Kidney capillary endothelial cell (primary cell): ENCODE results near the gene MRPL58.
A peak's percentile ranks its signal among the peaks of the same experiment; 100 is the strongest.
"Not testable (repeated sequence)": the region's sequence is repeated elsewhere in the genome, so short reads cannot be mapped to it uniquely, and the experiment has no call there.

Source experiments
- DNase-seq: peaks from one replicate; pipeline ENCODE4 v3.0.0-alpha.2; 2018; ENCODE audit warnings: low spot score

Gene MRPL58

GRCh38 chr17:75013092-75013559 lies 656 bp downstream of the MRPL58 start:
- DNase-seq, result no peak

GRCh38 chr17:75019146-75019545 lies 6.7 kb downstream of the MRPL58 start:
- DNase-seq, result no peak

GRCh38 chr17:75019710-75020109 lies 7.2 kb downstream of the MRPL58 start:
- DNase-seq, result no peak

GRCh38 chr17:75020331-75021110 lies 8.1 kb downstream of the MRPL58 start:
- DNase-seq, result no peak

GRCh38 chr17:75024686-75025397 lies 12.4 kb downstream of the MRPL58 start:
- DNase-seq, result no peak

GRCh38 chr17:75025398-75025734 lies 12.9 kb downstream of the MRPL58 start:
- DNase-seq, result not testable (repeated sequence)

GRCh38 chr17:75026650-75027049 lies 14.2 kb downstream of the MRPL58 start:
- not testable (repeated sequence) for DNase-seq

GRCh38 chr17:75030161-75030560 lies 17.7 kb downstream of the MRPL58 start:
- no peak for DNase-seq

GRCh38 chr17:75031972-75032719 lies 19.7 kb downstream of the MRPL58 start:
- peak; percentile 48 for DNase-seq

GRCh38 chr17:75032720-75033280 lies 20.3 kb downstream of the MRPL58 start:
- no peak for DNase-seq

GRCh38 chr17:75033346-75034235 lies 21.1 kb downstream of the MRPL58 start:
- peak; percentile 94 for DNase-seq

GRCh38 chr17:75034236-75034908 lies 21.9 kb downstream of the MRPL58 start:
- peak; percentile 82 for DNase-seq

GRCh38 chr17:75036643-75037268 lies 24.3 kb downstream of the MRPL58 start:
- peak; percentile 87 for DNase-seq

- DNase-seq, result no peak
Measured at GRCh38 chr17:75039238-75039637, 26.8 kb downstream of the MRPL58 start.

GRCh38 chr17:75041656-75042280 lies 29.3 kb downstream of the MRPL58 start:
- no peak for DNase-seq

- not testable (repeated sequence) for DNase-seq
Measured at GRCh38 chr17:75043789-75044188, 31.3 kb downstream of the MRPL58 start.

GRCh38 chr17:75044716-75045115 lies 32.2 kb downstream of the MRPL58 start:
- DNase-seq, result no peak

GRCh38 chr17:75045946-75046406 lies 33.5 kb downstream of the MRPL58 start:
- not testable (repeated sequence) for DNase-seq

GRCh38 chr17:75046407-75047289 lies 34.2 kb downstream of the MRPL58 start, which contains the start of the genes ATP5PD and KCTD2:
TSS of gene ATP5PD (minus strand) at chr17:75046969. CDS start at chr17:75042650, 4,319 bp downstream.
TSS of gene KCTD2 (plus strand) at chr17:75047225. CDS start at chr17:75047251, 26 bp downstream.
- DNase-seq, result peak; percentile 94
